Osteoblast (primary cell): ENCODE results near the gene FAM221B. TPM values are rescaled to one million over a fixed set of nuclear protein-coding genes. Genes with fewer than 3 reads are reported as not detected.

ENCODE experiments used
- DNase-seq: peaks from one replicate; pipeline ENCODE4 v3.0.0; 2011; ENCODE audit warnings: low spot score, mixed read lengths; ENCODE audit not compliant: insufficient read length; ENCODE audit errors: missing footprints
- H2AFZ ChIP-seq: 2 replicates; pipeline ENCODE4 v1.6.0; 2011; ENCODE audit warnings: mild to moderate bottlenecking, low read length
- H3K27ac ChIP-seq: 2 replicates; pipeline ENCODE4 v1.5.1; 2011; ENCODE audit warnings: mild to moderate bottlenecking, low read depth, low read length, moderate library complexity
- H3K27me3 ChIP-seq: 2 replicates; pipeline ENCODE4 v1.6.0; 2012; ENCODE audit warnings: mild to moderate bottlenecking, control low read depth, inconsistent platforms, low read length, moderate library complexity; ENCODE audit not compliant: insufficient read depth
- H3K36me3 ChIP-seq: 2 replicates; pipeline ENCODE4 v1.5.1; 2011; ENCODE audit warnings: mild to moderate bottlenecking, low read length, control low read depth, moderate library complexity; ENCODE audit not compliant: insufficient read depth
- H3K4me1 ChIP-seq: 2 replicates; pipeline ENCODE4 v1.5.1; 2011; ENCODE audit warnings: mild to moderate bottlenecking, low read length, control low read depth, moderate library complexity; ENCODE audit not compliant: insufficient read depth
- H3K4me2 ChIP-seq: 2 replicates; pipeline ENCODE4 v1.6.0; 2011; ENCODE audit warnings: mild to moderate bottlenecking, low read length; ENCODE audit not compliant: insufficient read depth
- H3K4me3 ChIP-seq: fragments of 200-600 bp; sonication (generic); 3 replicates; pipeline ENCODE4 v1.5.1; 2012; ENCODE audit warnings: mild to moderate bottlenecking, low read length, inconsistent platforms; ENCODE audit not compliant: insufficient read depth
- H3K79me2 ChIP-seq: 2 replicates; pipeline ENCODE4 v1.6.0; 2012; ENCODE audit warnings: mild to moderate bottlenecking, low read length, control low read depth, inconsistent platforms; ENCODE audit not compliant: insufficient read depth
- H3K9me3 ChIP-seq: 2 replicates; pipeline ENCODE4 v1.5.1; 2011; ENCODE audit warnings: low read depth, low read length, control low read depth
- H4K20me1 ChIP-seq: 2 replicates; pipeline ENCODE4 v1.6.0; 2012; ENCODE audit warnings: mild to moderate bottlenecking, low read length, control low read depth; ENCODE audit not compliant: insufficient read depth
- CTCF ChIP-seq: IDR thresholded peaks from 2 replicates; pipeline ENCODE4 v1.5.1; 2011; ENCODE audit warnings: mild to moderate bottlenecking, low read depth, low read length, moderate library complexity; ENCODE audit errors: extremely low read depth
- total RNA-seq: library from RNA; depleted of rRNA; stranded (reverse); fragments of >200 nt; gene quantifications from 2 replicates; pipeline ENCODE4 v1.2.3, GENCODE V29; 2012

FAM221B gene
- total RNA-seq, 1 donor: not detected

GRCh38 chr9:35790025-35790384 lies 38.5 kb downstream of the FAM221B start:
- no peak for TF ChIP-seq CTCF
- Histone ChIP-seq H2AFZ (no peak overlapping the region), H3K4me2 (no peak overlapping the region), H3K27ac (no peak overlapping the region), H3K9me3 (no peaks in the 10 kb centered on the region), H3K79me2 (peaks cover 29% of the 10 kb centered on the region), H3K4me3 (no peak overlapping the region), H3K36me3 (no peaks in the 10 kb centered on the region), H3K27me3 (peaks cover 8% of the 10 kb centered on the region), H4K20me1 (no peaks in the 10 kb centered on the region), H3K4me1 (peaks cover 36% of the 10 kb centered on the region)
- no peak for DNase-seq

- no peak overlapping the region for H3K4me2 ChIP-seq
- no peaks in the 10 kb centered on the region for H3K36me3 ChIP-seq
- H3K9me3 ChIP-seq: no peaks in the 10 kb centered on the region
- peaks cover 11% of the 10 kb centered on the region for H3K27me3 ChIP-seq
- TF ChIP-seq CTCF: no peak
- no peak overlapping the region for H3K4me3 ChIP-seq
- peaks cover 31% of the 10 kb centered on the region for H3K4me1 ChIP-seq
- DNase-seq: no peak
- no peak overlapping the region for H3K27ac ChIP-seq
- H3K79me2 ChIP-seq: peaks cover 24% of the 10 kb centered on the region
- H2AFZ ChIP-seq: no peak overlapping the region
- no peaks in the 10 kb centered on the region for H4K20me1 ChIP-seq
Observed at GRCh38 chr9:35789541-35789940, 39.0 kb downstream of the FAM221B start.

- Histone ChIP-seq H3K4me3 (no peak overlapping the region), H3K4me1 (no peaks in the 10 kb centered on the region), H3K36me3 (no peaks in the 10 kb centered on the region), H2AFZ (no peak overlapping the region), H4K20me1 (no peaks in the 10 kb centered on the region), H3K27ac (no peak overlapping the region), H3K4me2 (no peak overlapping the region), H3K27me3 (peaks cover 40% of the 10 kb centered on the region), H3K9me3 (no peaks in the 10 kb centered on the region), H3K79me2 (no peaks in the 10 kb centered on the region)
- no peak for TF ChIP-seq CTCF
- no peak for DNase-seq
Observed at GRCh38 chr9:35783418-35783817, 45.1 kb downstream of the FAM221B start.

- Histone ChIP-seq H4K20me1 (no peaks in the 10 kb centered on the region), H3K4me1 (no peaks in the 10 kb centered on the region), H3K4me2 (no peak overlapping the region), H3K4me3 (no peak overlapping the region), H3K79me2 (no peaks in the 10 kb centered on the region), H2AFZ (no peak overlapping the region), H3K27ac (no peak overlapping the region), H3K27me3 (peaks cover 44% of the 10 kb centered on the region), H3K9me3 (no peaks in the 10 kb centered on the region), H3K36me3 (no peaks in the 10 kb centered on the region)
- no peak for DNase-seq
- TF ChIP-seq CTCF: no peak
Observed at GRCh38 chr9:35781066-35781465, 47.5 kb downstream of the FAM221B start.
